Esophagus muscularis mucosa (tissue), 4 donors: ENCODE results near the gene SDK1. TPM values are rescaled to one million over a fixed set of nuclear protein-coding genes. Genes with fewer than 3 reads are reported as not detected.

ENCODE experiments used
- DNase-seq: peaks from one replicate; pipeline ENCODE4 v3.0.0-alpha.2; 2017; ENCODE audit errors: extremely low spot score
- H3K27ac ChIP-seq, 4 donors: fragments of 200-600 bp; sonication (generic); replicated peaks in 1 of 4; 1 replicate in 3 of 4; 2 replicates in 1 of 4; pipeline ENCODE4 v1.5.1; 2016 to 2019; ENCODE audit warnings: mild to moderate bottlenecking in 1 of 4
- H3K27me3 ChIP-seq, 4 donors: fragments of 200-600 bp; sonication (generic); one replicate each; pipeline versions ENCODE4 v1.5.1 to v1.6.0; 2016 to 2019
- H3K36me3 ChIP-seq, 4 donors: fragments of 200-600 bp; sonication (generic); one replicate each; pipeline ENCODE4 v1.5.1; 2016 to 2019
- H3K4me1 ChIP-seq, 4 donors: fragments of 200-600 bp; sonication (generic); one replicate each; pipeline ENCODE4 v1.5.1; 2016 to 2019
- H3K4me3 ChIP-seq, 4 donors: fragments of 200-600 bp; sonication (generic); 1 replicate in 2 of 4; 2 replicates in 2 of 4; pipeline ENCODE4 v1.5.1; 2016 to 2019; ENCODE audit warnings: mild to moderate bottlenecking in 4 of 4, moderate library complexity in 1 of 4
- H3K9me3 ChIP-seq, 4 donors: fragments of 200-600 bp; sonication (generic); 1 replicate in 3 of 4; 2 replicates in 1 of 4; pipeline ENCODE4 v1.5.1; 2016 to 2019
- CTCF ChIP-seq, 3 experiments: fragments of 200-600 bp in 2 of 3; fragments of 450-650 bp in 1 of 3; sonication (generic) in 2 of 3; IDR thresholded peaks; one replicate each; pipeline ENCODE4 v1.5.1; 2017 to 2019; ENCODE audit warnings: antibody characterized with exemption in 3 of 3, mild to moderate bottlenecking in 2 of 3, moderate library complexity in 1 of 3
- EP300 ChIP-seq: sonication (generic); formaldehyde crosslinking; IDR thresholded peaks from one replicate; pipeline ENCODE4 v1.6.1; 2017; ENCODE audit warnings: antibody characterized with exemption
- POLR2A ChIP-seq: fragments of 450-650 bp; IDR thresholded peaks from one replicate; pipeline ENCODE4 v1.6.1; 2017; ENCODE audit warnings: antibody characterized with exemption, moderate library complexity, mild to moderate bottlenecking, low read depth
- POLR2AphosphoS5 ChIP-seq, 2 donors: sonication (generic); formaldehyde crosslinking; IDR thresholded peaks; one replicate each; pipeline ENCODE4 v1.6.1; 2017; ENCODE audit warnings: antibody characterized with exemption in 2 of 2
- WGBS: methylation state at CpG from one replicate; pipeline ENCODE4 v1.1.5; 2018; 5-methylcytosine and 5-hydroxymethylcytosine counted together
- intact Hi-C: fragments of 100-400 bp; cut with DNase I; formaldehyde crosslinking; loops from one replicate; pipeline ENCODE4 v1.15.1; 2023
- total RNA-seq, 4 donors: library from RNA; depleted of rRNA; stranded (reverse); fragments of >200 nt; gene quantifications; one replicate each; pipeline versions ENCODE4 v1.1.0 to v1.2.1, GENCODE V29; 2016

Gene SDK1
- total RNA-seq, 4 donors from 2014 or later = 7.8 to 18.6 (median 12.0) TPM

- TF ChIP-seq POLR2AphosphoS5 (IDR thresholded peaks at IDR 0.05) (no peak), EP300 (no peak), CTCF (IDR thresholded peaks at IDR 0.05) (no peak), POLR2A (no peak)
- Histone ChIP-seq H3K9me3 (peaks cover 0 to 11% (median 7%) of the 10 kb centered on the region in 4 donors), H3K4me3 (no peak overlapping the region), H3K27ac (no peak overlapping the region), H3K27me3 (no peaks in the 10 kb centered on the region), H3K4me1 (no peaks in the 10 kb centered on the region), H3K36me3 (no peaks in the 10 kb centered on the region)
- intact Hi-C loops = no loop called here
- no peak for DNase-seq
- whole genome bisulfite sequencing = 90% methylated on average over 15 of the region's 15 CpGs
Measured at GRCh38 chr7:4196121-4196819, 895.2 kb downstream of the SDK1 start.

GRCh38 chr7:4198301-4198700 is 897.2 kb downstream of the SDK1 start:
- Histone ChIP-seq H3K4me1 (no peaks in the 10 kb centered on the region), H3K4me3 (no peak overlapping the region), H3K36me3 (no peaks in the 10 kb centered on the region), H3K27me3 (no peaks in the 10 kb centered on the region), H3K27ac (no peak overlapping the region), H3K9me3 (peaks cover 0 to 11% (median 7%) of the 10 kb centered on the region in 4 donors)
- intact Hi-C loops = no loop called here
- DNase-seq = no peak
- TF ChIP-seq EP300 = no peak
- TF ChIP-seq CTCF (IDR thresholded peaks at IDR 0.05) = no peak
- no peak for TF ChIP-seq POLR2AphosphoS5 (IDR thresholded peaks at IDR 0.05)
- no peak for TF ChIP-seq POLR2A
- 89% methylated on average over 5 of the region's 6 CpGs for WGBS

- TF ChIP-seq CTCF (IDR thresholded peaks at IDR 0.05) = no peak
- no peak for TF ChIP-seq POLR2A
- no peak for TF ChIP-seq POLR2AphosphoS5 (IDR thresholded peaks at IDR 0.05)
- no peak for TF ChIP-seq EP300
- DNase-seq = no peak
- WGBS = 89% methylated on average over 2 of the region's 2 CpGs
- peaks cover 0 to 11% (median 7%) of the 10 kb centered on the region in 4 donors for H3K9me3 ChIP-seq
- intact Hi-C loops = no loop called here
- no peaks in the 10 kb centered on the region for H3K27me3 ChIP-seq
- no peak overlapping the region for H3K27ac ChIP-seq
- H3K4me1 ChIP-seq = no peaks in the 10 kb centered on the region
- H3K4me3 ChIP-seq = no peak overlapping the region
- no peaks in the 10 kb centered on the region for H3K36me3 ChIP-seq
Measured at GRCh38 chr7:4200546-4201094, 899.6 kb downstream of the SDK1 start.

- Histone ChIP-seq H3K27ac (no peak overlapping the region), H3K27me3 (no peaks in the 10 kb centered on the region), H3K4me3 (no peak overlapping the region), H3K36me3 (no peaks in the 10 kb centered on the region), H3K4me1 (no peaks in the 10 kb centered on the region), H3K9me3 (peaks cover 0 to 11% (median 7%) of the 10 kb centered on the region in 4 donors)
- no peak for TF ChIP-seq CTCF (IDR thresholded peaks at IDR 0.05)
- no peak for TF ChIP-seq EP300
- no peak for TF ChIP-seq POLR2AphosphoS5 (IDR thresholded peaks at IDR 0.05)
- TF ChIP-seq POLR2A = no peak
- no peak for DNase-seq
- intact Hi-C loops = no loop called here
- WGBS = 84% methylated on average over 6 of the region's 6 CpGs
Measured at GRCh38 chr7:4201566-4201965, 900.5 kb downstream of the SDK1 start.
